22Rv1 (cell line): ENCODE data around the gene C16orf86.

ENCODE experiments used
- H3K27ac ChIP-seq: fragments of 450-650 bp; 2 replicates; pipeline ENCODE4 v1.5.1; 2017
- CTCF ChIP-seq: fragments of 450-650 bp; IDR thresholded peaks from 2 replicates; pipeline ENCODE4 v1.5.1; 2017; ENCODE audit warnings: mild to moderate bottlenecking
- ZFX ChIP-seq: fragments of 450-650 bp; IDR thresholded peaks from 2 replicates; pipeline ENCODE4 v1.6.1; 2017; ENCODE audit warnings: antibody characterized with exemption, borderline replicate concordance

The C16orf86 gene

DNA sequence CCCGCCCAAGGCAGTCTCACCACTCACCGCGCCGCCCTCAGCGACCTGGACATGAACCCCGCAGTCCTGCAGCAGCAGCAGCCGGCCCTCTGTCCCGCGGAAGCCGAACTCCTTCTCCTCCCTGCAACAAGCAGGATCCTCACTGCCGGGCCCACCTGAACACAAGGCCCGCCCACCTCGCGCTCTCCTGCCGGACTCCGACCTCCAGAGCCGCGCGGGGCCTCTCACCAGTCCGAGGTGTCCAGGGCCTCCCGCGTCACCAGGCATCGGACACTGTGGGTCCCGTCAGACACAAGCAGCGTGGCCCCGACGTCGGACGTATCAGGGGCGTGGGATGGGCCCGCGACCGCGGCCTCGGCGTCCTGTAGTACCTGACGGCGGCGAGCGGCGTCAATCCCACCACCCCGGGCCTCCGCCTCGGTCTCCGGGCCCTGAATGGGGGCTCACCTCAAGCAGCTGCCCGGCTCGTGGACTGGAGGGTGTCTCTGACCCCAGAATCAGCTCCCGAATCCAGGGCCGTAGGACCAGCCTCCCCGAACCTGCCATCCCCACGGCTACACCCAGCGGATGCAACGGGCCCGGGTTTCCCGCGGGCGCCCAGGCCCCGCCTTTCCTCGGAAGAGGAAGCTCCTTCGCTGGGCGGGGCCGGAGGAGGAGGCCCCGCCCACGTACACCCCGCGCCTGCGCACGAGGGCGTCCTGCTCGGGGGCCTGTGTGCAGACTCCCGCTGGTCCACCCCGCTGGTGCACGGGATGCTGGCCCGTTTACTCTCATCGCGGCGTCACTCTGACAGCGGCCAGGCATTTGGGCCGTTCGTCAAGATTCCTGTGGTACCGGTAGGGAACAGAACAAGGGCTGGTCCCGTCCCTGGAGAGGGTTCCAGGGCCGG lies 6.7 kb upstream of the C16orf86 start, which contains the start of gene ACD:
TSS of gene ACD (minus strand) at position 586 of the 889 bp plus-strand sequence. CDS start at position 546, 40 bp downstream.
- peak within 1 kb of the TSS; percentile 93 for H3K27ac ChIP-seq
- no peak for TF ChIP-seq ZFX
- no peak for TF ChIP-seq CTCF

DNA sequence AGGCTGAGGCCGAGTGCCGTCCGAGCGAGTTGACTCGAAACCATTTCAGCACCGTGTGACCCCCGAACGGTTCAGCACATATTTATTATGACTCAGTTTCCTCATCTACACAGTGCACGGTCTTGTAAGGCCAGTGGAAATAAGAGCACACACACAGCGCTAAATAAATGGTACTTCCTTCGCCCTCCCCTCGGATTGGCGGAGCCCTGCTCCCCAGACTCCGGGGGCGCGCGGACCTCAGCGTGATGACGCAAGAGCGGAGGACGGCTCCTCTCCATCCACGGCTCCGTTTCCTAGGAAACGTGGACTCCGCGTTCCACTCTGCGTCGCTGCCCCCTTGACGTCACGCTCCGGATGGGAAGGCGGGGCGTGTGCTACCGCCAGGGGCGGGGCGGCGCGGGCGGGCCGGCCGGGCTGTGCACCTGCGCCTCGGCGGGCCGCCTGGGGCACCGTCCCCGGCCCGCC lies 6.0 kb upstream of the C16orf86 start, which contains the start of gene PARD6A:
TSS of gene PARD6A (plus strand) at position 397 of the 465 bp plus-strand sequence. CDS start 79 bp downstream, outside the sequence.
- peak within 1 kb of the TSS; percentile 93 for H3K27ac ChIP-seq
- no peak for TF ChIP-seq ZFX
- no peak for TF ChIP-seq CTCF

GRCh38 chr16:67661101-67661761 lies 5.4 kb upstream of the C16orf86 start:
- peak overlapping the region; percentile 93 for H3K27ac ChIP-seq
- TF ChIP-seq ZFX (no peak), CTCF (no peak)

DNA sequence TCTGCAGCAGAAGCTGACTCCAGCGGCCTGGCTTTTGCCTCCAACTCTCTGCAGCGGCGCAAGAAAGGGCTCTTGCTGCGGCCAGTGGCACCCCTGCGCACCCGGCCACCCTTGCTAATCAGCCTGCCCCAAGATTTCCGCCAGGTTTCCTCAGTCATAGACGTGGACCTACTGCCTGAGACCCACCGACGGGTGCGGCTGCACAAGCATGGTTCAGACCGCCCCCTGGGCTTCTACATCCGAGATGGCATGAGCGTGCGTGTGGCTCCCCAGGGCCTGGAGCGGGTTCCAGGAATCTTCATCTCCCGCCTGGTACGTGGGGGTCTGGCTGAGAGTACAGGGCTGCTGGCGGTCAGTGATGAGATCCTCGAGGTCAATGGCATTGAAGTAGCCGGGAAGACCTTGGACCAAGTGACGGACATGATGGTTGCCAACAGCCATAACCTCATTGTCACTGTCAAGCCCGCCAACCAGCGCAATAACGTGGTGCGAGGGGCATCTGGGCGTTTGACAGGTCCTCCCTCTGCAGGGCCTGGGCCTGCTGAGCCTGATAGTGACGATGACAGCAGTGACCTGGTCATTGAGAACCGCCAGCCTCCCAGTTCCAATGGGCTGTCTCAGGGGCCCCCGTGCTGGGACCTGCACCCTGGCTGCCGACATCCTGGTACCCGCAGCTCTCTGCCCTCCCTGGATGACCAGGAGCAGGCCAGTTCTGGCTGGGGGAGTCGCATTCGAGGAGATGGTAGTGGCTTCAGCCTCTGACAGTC lies 4.5 kb upstream of the C16orf86 start:
- no peak for TF ChIP-seq CTCF
- no peak for TF ChIP-seq ZFX
- H3K27ac ChIP-seq, result peak overlapping the region; percentile 93

DNA sequence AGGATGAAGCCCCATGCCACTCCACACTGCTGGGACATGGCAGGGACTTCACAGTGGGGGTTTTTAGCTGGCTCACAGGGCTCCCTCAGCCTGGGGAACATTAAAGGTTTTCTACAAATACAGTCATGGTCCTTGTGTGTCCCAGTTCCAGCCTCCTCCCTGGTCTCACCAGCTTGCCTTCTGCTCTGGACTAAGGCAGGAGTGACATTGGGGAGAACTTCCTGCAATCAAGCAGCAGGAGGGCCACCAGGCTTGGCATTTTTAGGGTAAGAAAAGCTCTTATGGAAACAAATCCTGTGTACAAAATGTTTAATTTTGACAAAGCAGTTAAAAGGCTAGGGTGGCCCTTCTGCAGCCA lies 4.0 kb upstream of the C16orf86 start:
- peak overlapping the region; percentile 93 for H3K27ac ChIP-seq
- TF ChIP-seq ZFX (no peak), CTCF (no peak)

- H3K27ac ChIP-seq, result peak overlapping the region; percentile 93; the same call in 1 of the 2 replicates
- TF ChIP-seq ZFX, result no peak
- TF ChIP-seq CTCF, result peak; percentile 43
Observed at GRCh38 chr16:67663151-67663876, 3.3 kb upstream of the C16orf86 start.
